HG03095 (cell line): ENCODE results near the gene DAP.
A peak's percentile ranks its signal among the peaks of the same experiment; 100 is the strongest.

Source experiments
- ATAC-seq: cut with Tn5 transposase; IDR thresholded peaks from one replicate; pipeline ENCODE4 v1.9.1; 2021; ENCODE audit warnings: moderate library complexity; ENCODE audit not compliant: unreplicated experiment

DAP gene

DNA sequence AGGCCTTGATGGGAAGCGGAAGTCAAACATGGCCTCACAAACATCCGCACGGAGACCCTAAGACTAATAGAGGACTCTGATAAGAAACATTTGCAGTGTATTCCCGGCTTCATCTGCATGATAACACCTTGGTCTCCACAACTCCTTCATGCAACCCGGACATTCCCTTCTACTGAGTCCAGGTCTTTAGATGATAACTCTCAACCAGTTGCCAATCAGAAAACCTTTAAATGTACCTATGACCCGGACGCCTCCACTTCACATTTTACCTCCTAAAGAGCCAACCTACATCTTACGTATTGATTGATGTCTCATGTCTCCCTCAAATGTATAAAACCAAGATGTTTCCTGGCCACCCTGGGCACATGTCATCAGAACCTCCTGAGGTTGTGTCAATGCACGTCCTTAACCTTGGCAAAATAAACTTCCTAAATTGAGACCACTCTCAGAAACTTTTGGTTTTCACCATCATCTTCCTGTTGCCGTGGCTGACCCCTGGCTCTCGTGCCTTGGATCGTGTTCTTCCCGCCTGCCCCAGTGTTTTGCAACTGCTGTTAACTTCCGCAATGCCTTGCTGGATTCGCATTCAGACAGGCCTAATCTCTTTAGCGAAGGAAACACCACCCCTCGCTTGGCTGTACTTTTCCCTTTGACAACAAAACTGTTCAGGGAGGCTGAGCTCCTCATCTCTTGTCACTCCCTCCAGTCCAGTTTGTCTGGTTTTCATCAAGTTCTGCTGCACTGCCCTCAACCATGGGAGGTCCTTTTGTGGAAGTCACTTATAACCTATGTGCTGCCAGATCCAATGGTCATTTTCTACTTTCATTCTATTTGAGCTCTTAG, 1.1 kb upstream of the DAP start:
- ATAC-seq = no peak

DNA sequence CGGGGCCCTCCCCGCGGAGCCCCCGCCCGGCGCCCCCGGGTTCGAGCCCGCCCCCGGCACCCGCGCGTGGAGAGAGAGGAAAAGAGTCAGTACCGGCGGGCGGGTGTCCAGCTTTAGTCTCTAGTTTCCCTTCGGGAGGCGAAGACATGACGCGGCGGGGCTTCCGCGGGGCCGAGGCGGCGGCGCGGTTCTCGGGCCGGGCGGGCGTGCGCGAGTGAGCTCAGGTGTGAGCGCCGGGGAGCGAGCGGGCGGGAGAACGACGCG, 181 bp downstream of the DAP start:
- ATAC-seq = no peak

DNA sequence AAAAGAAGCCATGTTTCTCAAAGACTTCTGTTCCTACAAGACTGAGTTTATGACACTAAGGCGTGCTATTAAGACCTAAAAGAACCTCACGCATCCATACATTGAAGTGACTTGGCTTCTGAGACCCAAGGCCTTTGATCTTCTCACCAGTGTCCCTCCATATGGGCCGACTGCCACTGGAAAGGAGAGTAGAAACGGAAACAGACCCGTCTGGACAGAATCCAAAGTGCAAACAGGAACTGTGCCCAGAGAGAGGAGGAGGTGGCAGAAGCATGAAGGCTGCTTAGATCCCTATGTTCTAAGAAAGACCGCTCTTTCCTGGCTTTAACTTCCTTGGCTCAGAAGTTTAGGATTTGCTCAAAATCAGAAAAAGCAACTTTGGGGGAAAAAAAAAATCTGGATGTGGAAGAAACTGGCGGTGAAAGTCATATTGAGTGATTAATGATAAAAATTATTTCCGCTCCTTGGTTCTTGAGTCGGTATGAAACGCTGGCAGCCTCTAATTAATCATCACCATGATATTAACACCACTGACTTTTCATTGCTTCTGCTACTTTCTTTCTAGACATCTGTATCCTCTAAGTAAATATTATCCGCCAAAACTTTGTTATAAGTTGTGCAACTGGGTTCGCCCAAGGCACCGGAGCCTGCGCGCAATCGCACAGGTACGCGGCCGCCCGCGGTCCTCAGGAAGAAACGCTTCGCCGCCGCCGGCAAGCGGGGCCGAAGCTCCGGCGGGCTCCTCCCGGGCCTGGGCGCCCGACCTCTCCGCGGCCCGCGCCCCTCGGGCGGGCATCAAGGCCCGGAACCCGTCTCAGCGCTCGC, 726 bp downstream of the DAP start:
- ATAC-seq = peak; percentile 28

DNA sequence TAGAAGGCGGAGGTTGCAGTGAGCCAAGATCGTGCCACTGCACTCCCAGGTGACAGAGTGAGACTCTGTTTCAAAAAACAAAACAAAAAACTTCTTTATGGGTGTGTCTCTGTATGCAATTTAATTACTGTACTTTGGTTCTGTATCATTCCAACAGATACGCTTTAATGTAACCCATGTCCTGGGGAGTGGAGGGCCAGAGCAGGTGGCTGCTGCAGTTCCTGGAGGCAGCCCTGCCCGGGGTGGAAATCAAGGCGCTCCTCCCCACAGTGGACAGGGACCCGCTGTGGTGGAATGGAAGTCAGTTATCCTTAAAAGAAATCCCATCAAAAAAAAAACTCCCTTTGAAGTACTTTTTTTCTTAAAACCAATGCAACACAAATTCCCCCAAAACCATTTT, 1.9 kb downstream of the DAP start:
- no peak for ATAC-seq

DNA sequence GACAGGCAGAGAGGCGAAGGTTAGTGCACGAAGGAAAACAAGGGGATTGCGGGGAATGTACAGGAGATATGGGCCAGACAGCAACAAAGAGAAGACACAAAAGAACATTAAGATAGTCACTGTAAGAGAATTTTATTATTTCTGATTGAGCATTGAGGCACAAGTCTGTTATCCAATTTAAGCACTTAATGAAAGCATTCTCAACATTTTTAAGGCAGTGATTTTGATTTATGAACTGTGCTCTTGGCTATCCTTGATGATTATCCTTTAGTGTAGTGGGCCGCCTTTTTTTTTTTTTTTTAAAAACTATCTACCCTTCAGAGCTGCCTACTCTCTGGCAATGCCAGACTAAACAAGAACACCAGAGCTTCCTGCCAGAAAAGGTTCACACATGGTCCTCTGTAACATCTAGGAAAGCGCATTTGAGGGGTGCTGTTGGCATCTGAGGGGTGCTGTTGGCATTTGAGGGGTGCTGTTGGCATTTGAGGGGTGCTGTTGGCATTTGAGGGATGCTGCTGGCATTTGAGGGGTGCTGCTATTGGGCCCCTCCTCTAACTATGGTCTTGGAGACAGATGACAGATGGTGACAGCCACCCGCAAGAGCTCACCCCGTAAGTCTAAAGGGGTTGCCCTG, 3.0 kb downstream of the DAP start:
- no peak for ATAC-seq

DNA sequence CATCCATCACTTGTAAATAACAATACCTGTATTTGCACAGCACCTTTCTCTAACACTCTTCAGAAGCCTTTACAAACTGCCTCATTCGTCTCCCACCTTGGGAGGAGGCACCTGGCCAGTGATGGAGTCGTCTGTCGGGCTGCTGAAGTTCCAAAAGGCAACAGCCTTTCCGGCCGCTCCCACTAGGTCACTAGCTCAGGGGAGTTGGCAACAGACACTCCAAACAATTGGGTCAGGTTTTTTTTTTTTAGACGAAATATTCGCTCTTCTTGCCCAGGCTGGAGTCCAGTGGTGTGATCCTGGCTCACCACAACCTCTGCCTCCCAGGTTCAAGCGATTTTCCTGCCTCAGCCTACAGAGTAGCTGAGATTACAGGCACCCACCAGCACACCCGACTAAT, 4.0 kb downstream of the DAP start:
- ATAC-seq = no peak

DNA sequence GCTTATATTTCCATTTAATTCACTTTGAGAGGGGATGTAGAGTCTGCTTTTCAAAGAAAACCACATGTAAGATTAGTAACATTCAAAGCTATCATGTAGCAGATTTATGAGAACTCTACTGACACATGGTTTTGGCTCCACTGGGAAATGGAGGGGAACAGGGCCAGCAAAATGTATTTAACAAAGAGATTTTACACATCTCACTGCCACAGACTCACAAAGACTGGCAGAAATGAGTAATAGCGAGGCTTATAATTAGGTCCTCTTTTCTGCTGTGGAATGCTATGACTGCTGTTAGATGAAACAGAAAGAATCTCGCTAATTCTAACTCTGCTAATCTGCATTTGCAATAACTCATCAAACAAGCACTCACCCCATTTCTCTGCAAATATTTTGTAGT, 4.5 kb downstream of the DAP start:
- ATAC-seq = no peak

DNA sequence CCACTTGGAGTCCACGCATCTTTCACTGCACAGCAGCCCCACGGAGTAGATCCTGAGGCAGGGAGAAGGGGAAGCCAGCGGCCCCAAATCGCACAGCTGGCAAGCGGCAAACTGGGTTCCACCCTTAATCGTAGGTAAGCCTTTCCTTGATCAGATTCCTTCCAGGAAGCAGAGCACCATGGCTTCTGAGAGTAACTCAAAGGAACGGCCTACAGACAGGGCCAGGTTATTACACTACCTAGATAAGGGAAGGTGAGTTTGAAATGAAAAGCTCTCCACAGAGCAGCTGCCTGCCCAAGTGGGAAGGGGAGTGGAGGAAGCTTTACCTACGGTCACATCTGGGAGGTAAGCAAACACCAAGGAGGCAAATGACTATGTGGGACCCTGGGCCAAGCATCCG, 7.9 kb downstream of the DAP start:
- no peak for ATAC-seq

DNA sequence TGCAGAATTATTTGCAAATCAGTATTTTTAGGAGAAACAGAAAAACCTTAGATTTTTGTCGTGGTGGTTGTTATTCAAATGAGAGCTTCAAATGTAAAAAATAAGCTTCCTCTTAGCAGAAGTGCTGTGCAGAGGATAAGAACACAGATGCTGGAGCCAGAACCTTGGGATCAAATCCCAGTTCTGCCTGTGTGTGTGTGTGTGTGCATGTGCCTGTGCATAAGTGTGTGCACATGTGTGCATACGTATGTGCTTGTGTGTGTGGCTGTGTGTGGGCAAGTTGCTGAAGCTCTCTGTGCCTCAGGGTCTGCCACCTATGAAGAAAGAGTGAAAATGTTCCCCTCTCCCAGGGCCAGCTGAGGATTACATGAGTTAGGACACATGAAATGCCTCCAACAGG, 8.6 kb downstream of the DAP start:
- no peak for ATAC-seq

DNA sequence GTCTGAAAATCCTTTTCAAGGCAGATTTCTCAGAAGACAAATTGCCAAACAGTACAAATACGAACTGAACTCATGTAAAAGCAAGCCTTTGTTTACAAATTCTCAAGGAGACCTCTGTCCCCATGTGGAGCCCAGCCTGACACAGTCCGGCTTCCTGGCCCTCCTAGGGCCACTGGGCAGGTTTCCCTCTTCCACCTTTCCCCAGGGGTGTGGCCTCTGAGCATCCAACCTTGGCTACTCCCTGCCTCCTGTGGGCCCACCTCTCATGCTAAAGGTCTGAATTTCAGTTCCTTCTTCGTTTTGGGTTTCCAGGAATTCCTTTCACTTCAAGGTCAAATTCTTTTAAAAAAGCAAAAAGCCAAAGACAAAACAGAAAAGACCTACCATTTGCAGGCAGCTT, 10.1 kb downstream of the DAP start:
- ATAC-seq = no peak

DNA sequence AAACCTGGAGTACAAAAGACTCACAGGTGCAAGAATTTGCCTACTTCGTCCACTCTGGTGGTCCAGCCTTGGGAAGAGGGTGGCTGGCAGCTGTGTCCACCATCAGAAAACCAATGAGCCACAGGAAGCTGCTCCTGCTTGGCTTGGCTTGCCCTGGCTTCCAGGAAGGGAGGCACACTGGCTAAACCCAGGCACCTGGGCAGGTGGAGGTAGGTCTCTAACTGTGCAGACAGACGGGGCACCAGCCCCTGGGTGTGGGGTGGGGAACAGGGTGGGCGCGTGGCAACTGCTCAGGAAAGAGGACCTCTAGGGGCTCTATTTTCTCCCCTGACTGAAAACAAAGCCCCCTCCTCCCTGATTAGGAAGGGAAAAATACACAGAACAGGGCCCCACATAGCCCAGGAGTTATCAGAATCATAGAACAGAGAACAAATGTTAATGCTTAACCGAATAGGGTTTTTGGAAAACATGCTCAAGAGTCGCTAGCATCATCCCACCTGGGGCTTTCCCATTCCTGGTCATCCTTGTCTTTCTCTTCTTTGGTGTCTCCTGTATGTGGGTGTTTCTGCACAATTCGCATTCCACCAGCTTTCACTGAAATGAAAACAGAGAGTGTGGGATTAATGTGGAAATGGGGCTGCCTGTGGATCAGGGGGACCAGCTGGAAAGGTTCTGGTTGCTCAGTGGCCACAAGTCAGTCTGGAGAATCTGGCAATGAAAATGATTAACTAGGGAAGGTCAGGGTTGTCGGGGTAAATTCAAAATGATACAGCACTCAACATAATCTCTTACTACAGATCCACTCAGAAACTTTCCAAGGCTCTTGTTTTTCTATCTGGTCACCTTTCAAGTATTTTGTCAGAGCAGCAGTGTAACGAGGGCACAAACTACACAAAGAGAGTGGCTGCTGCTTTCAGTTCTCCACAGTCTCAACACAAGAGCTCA, 13.1 kb downstream of the DAP start:
- ATAC-seq = no peak

DNA sequence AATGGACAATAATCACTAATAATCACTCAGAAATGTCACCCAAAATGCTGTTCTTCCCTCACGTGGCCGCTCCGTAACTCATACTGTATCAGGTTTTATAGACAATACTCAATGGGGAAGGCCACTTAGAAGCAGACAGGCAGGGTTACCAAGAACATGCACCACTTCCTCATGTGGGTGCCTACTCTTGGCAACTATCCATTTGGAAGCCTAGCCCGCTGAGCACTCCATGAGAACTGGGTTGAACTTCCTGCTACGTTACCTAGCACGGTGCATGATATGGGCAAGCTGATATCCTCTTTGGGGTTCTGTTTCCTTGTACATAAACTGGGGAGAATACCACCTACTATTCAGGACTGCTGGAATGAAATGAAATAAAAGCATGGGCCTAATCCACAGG, 14.3 kb downstream of the DAP start:
- ATAC-seq = no peak

DNA sequence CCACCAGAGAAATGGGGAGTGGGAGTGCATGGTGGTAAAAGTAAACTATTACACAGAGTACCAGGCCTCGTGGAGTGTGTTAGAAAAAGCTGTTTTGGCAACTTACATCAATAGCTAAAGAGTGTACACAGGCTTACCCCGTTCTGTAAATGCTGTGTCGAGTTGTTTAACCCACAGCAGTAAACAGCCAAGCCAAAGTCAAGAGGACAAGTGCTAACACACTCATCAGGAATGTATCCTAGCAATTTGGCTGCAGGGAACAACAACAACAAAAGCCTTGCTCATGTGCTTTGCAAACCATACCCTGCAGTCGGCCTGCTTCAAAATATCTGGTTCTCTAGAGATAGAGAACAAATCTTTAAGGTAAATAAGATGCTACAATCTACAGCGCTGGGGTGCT, 15.9 kb downstream of the DAP start:
- no peak for ATAC-seq

DNA sequence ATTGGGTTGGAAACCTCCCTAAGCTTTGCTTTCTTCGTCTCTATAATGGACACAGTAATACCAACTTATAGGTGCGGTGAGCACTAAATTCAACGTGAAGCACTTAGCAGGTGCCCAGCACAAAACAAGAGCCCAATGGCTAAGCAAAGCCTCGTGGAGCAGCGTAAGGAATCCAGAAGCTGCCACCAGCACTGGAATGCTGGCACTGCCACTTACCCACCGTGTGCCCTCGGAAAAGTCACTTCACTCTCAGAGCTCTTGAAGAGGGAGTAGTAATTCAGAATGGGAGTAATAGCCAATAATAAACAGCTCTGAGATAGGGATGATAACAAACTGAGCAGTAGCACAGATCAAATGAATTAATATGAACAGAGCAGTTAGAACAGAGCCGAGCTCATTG, 16.4 kb downstream of the DAP start:
- ATAC-seq = no peak

DNA sequence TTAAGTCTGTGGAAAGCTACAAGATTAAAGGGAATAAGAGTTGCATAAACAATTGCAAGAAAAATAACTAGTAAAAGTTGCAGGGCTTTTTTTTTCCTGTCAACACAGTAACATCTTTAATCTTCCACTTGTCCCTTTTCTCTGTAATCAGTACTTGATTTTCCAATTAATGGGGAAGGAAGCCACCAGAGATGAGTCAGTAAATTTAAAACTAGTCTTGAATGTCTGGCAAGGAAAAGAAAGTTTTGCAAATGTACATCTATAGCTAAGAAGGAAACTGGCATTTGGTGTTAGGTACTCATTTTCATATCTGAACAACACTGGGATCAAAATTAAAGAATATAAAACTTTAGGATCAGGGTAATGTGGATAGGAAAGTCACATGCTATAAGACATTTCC, 17.1 kb downstream of the DAP start:
- no peak for ATAC-seq

DNA sequence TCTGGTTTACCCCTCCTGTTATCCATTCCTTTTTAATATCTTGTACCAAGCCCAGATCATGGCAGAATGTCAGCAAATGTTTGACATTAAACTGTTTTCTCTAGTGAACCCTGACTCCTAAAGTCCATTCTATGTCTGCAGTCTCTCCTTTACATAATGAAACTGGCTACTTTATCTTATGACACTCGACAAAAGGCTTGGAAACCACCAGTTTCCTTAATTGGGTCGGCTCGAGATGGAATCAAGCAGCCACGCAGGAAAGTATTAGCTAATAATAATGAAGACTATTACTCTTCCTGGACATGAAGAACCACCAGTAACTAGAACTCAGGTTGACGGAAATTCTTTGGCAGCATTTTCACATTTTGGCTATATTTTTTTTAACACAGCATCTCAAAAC, 17.5 kb downstream of the DAP start:
- ATAC-seq = no peak

DNA sequence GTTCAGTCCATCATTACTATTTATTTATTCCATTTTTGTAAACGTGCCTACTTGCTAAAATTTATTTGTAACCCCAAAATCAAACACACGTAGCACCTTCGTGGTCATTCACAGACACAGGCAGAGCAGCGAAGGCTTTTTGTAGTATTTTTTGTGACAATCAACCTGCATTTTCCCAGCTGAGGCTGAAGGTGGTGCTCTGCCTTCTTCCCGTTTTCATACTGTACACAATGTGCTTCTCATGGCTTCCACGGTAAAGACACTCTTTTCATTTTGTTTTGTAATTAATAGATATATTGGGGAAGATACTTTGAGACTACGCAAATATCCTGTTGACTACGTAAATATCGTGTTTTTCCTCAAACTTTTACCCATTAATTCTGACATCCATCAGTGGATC, 19.4 kb downstream of the DAP start:
- no peak for ATAC-seq

DNA sequence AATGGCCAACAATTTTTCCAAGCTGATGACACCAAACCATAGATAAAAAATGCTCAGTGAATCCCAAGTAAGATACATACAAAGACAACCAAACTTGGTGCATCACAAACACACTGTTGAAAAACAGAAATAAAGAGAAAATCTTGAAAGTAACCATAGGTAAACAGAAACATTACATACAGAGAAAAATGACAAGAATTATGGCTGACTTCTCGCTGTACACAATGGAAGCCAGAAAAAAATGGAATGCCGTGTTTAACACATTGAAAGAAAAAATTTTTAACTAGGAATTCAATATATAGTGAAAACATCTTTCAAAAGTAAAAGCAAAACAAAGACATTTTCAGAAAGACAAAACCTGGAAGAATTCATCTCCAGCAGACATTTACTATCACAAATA, 20.6 kb downstream of the DAP start:
- ATAC-seq = no peak

DNA sequence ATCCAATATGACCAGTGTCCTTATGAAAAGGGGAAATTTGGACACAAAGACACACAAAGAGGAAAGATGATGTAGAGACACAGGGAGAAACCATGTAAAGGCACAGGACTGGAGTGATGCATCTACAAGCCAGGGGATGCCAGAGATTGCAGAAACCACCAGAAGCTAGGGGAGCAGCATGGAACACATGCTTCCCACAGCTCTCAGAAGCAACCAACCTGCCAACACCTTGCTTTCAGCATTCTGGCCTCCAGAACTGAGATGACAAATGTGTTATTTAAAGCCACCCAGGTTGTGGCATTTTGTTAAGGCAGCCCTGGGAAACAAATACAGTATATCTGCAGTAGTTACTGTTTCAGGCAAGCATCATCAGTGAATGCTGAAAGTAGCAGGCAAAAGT, 23.2 kb downstream of the DAP start:
- ATAC-seq = no peak

DNA sequence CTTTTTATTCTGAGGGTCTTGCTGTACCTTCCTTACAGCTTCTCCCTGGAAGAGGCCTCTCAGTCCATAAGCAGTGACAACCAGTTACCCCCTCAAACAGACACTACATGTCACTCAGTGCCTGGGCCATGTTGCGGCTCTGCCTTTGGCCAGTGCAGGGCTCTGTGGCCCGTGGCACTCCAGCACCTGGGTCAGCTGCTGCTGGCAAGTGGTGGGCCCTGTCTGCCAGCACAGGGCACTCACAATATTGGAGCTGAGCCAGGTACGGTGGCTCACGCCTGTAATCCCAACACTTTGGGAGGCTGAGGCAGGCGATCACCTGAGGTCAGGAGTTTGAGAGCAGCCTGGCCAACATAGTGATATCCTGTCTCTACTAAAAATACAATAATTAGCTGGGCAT, 24.2 kb downstream of the DAP start:
- ATAC-seq = no peak

DNA sequence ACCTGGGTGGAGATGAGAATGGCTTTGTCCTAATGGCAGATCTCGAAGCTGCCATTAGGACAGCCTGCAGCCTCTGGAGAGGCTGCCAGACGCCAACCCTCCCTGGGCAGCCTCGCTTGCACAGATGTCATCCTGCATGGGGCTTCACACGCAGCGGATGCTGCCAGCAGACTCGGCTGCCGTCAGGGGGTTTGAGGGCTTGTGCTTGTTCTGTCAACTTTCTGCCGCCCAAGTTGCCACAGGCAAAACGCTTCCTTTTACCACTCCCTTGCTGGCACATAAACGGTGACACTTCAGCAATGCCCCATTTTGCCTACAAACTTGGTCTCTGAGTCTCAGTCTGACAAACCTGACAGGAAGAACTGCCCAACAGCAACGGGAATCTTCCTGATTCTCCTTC, 24.7 kb downstream of the DAP start:
- ATAC-seq = peak; percentile 3
